ENCODE data around the gene TIMM23B.
"Not testable (repeated sequence)": the region's sequence is repeated elsewhere in the genome, so short reads cannot be mapped to it uniquely, and the experiment has no call there.

DNA sequence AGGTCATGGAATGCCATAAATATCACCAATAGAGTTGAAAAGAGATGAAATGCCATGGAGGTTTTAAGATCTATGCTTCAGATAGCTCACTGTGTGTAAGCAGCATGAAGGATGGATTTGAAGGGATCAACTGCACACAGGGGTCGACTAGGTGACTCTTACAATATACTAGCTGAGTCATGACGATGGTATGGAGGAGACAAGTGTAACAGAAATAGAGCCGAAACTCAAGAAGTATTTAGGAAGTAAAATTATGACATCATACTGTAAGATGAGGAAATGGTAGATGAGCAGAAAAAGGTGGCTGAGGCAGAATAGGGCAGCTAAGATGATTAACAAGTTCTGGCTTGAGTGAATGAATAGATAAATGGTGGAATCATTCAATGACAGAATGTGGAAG is 38.0 kb upstream of the TIMM23B start:
- not testable (repeated sequence) for TF ChIP-seq FOSL1 (IDR thresholded peaks at IDR 0.05; ENCODE audit: low read depth); JUND (IDR thresholded peaks at IDR 0.05); EZH2 (IDR thresholded peaks at IDR 0.05); YY1 (IDR thresholded peaks at IDR 0.05; ENCODE audit: extremely low read depth, insufficient replicate concordance, low read depth, low read length); POLR2AphosphoS5 (IDR thresholded peaks at IDR 0.05; ENCODE audit: low read depth, low read length); POLR2A (IDR thresholded peaks at IDR 0.05; ENCODE audit: borderline replicate concordance, extremely low read depth, insufficient read depth, insufficient read length)
- TF ChIP-seq, protein P1, sequence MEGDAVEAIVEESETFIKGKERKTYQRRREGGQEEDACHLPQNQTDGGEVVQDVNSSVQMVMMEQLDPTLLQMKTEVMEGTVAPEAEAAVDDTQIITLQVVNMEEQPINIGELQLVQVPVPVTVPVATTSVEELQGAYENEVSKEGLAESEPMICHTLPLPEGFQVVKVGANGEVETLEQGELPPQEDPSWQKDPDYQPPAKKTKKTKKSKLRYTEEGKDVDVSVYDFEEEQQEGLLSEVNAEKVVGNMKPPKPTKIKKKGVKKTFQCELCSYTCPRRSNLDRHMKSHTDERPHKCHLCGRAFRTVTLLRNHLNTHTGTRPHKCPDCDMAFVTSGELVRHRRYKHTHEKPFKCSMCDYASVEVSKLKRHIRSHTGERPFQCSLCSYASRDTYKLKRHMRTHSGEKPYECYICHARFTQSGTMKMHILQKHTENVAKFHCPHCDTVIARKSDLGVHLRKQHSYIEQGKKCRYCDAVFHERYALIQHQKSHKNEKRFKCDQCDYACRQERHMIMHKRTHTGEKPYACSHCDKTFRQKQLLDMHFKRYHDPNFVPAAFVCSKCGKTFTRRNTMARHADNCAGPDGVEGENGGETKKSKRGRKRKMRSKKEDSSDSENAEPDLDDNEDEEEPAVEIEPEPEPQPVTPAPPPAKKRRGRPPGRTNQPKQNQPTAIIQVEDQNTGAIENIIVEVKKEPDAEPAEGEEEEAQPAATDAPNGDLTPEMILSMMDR (IDR thresholded peaks at IDR 0.05 in 2 of 3, conservative IDR thresholded peaks at IDR 0.05 in 1 of 3; ENCODE audit: borderline replicate concordance in 1 of 3, insufficient read depth in 1 of 3, low read depth in 2 of 3, low read length in 2 of 3): not testable (repeated sequence)
